ENCODE data around the gene KRTAP4-5. TPM values are rescaled to one million over a fixed set of nuclear protein-coding genes. Genes with fewer than 3 reads are reported as not detected.
A peak's percentile ranks its signal among the peaks of the same experiment; 100 is the strongest.
"Not testable (repeated sequence)": the region's sequence is repeated elsewhere in the genome, so short reads cannot be mapped to it uniquely, and the experiment has no call there.

KRTAP4-5 gene
- total RNA-seq, 2 experiments from 2014 or later, result not detected

DNA sequence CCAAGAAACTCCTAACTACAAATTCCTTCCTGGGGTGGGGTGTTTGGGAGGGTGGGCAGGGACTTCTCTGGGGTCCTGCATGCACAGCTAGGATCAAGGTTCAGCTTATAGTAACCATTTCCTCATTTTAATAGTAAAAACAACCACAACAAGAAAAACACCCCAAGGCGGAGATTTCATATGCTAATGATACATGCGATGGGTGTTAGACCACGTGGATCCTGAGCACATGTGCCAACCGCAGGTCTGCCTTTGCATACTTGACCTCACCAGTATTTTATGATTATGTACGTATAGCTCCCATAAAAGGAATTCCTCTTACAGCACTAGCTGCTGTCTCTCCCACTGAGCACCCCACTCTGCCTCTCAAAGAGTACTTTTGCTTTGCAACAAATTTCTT is 33.3 kb downstream of the KRTAP4-5 start:
- Histone ChIP-seq H3K27me3 (ENCODE audit: control insufficient read depth in 1 of 2, insufficient read depth in 2 of 2, low read length in 2 of 2) (no peaks in the 10 kb centered on the region), H3K9me3 (ENCODE audit: control insufficient read depth in 1 of 2, insufficient read depth in 1 of 2, low read length in 2 of 2) (no peaks in the 10 kb centered on the region), H3K4me1 (ENCODE audit: insufficient read depth, low read length) (peaks cover 6% of the 10 kb centered on the region), H3K4me3 (ENCODE audit: low read length) (no peak overlapping the region), H3K27ac (ENCODE audit: low read depth in 1 of 2, low read length in 2 of 2) (no peak overlapping the region), H3K36me3 (ENCODE audit: insufficient read depth, low read length) (no peaks in the 10 kb centered on the region)
- CTCF ChIA-PET, result no interaction called here
- Mint-ChIP-seq H3K4me3 (no peak overlapping the region), H3K27me3 (no peaks in the 10 kb centered on the region), H3K9me3 (peaks cover 1% of the 10 kb centered on the region), H3K4me1 (ENCODE audit: low read depth) (peaks cover 31% of the 10 kb centered on the region), H3K27ac (no peak overlapping the region), H3K36me3 (ENCODE audit: low read depth) (no peaks in the 10 kb centered on the region)
- TF ChIP-seq, protein P1, sequence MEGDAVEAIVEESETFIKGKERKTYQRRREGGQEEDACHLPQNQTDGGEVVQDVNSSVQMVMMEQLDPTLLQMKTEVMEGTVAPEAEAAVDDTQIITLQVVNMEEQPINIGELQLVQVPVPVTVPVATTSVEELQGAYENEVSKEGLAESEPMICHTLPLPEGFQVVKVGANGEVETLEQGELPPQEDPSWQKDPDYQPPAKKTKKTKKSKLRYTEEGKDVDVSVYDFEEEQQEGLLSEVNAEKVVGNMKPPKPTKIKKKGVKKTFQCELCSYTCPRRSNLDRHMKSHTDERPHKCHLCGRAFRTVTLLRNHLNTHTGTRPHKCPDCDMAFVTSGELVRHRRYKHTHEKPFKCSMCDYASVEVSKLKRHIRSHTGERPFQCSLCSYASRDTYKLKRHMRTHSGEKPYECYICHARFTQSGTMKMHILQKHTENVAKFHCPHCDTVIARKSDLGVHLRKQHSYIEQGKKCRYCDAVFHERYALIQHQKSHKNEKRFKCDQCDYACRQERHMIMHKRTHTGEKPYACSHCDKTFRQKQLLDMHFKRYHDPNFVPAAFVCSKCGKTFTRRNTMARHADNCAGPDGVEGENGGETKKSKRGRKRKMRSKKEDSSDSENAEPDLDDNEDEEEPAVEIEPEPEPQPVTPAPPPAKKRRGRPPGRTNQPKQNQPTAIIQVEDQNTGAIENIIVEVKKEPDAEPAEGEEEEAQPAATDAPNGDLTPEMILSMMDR (IDR thresholded peaks at IDR 0.05), result no peak
- DNase-seq (peak in 1 of 14 experiments; percentile 14), ATAC-seq (ENCODE audit: poor library complexity) (no peak)
- intact Hi-C loops (cut with DNase I, micrococcal nuclease), result no loop called here
- POLR2A ChIA-PET, result interaction anchor here (1.1 kb wide), 1 partner anchor 102 kb away, joined by 3 read pairs; no protein-coding TSS in a partner anchor

DNA sequence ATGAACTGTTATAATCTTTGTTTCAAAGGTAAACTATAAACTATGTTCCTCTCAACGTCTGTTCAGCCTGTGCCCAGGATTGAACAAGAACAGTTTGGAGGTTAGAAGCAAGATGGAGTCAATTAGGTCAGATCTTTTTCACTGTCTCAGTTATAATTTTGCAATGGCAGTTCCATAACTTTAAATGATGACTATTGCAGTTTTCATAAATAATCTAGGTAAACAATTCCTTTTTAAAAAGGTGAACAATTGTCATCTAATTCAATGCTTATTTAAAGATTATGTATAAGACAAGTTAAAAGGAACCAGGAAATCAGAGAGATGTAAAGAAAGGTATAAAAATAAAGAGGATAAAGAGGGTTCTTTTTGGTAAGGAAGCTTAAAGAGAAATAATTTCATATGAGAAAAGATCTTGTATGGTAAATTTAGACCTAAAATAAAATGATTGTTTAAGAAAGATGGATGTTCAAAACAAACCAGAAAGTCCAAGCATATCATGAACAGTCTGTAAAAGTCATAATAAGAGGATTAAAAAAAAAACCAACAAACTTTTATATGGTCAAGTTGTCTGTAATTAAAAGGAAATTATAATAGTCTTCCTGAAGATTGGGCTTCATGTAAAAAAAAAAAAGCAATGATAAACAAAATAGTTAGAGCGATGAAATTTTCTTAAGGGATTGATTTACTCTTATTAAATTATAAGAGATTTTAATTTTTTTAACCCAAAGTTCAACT is 38.3 kb downstream of the KRTAP4-5 start:
- CTCF ChIA-PET, result no interaction called here
- Mint-ChIP-seq H3K36me3 (ENCODE audit: low read depth) (no peaks in the 10 kb centered on the region), H3K4me1 (ENCODE audit: low read depth) (peaks cover 9% of the 10 kb centered on the region), H3K9me3 (peaks cover 1% of the 10 kb centered on the region), H3K27ac (no peak overlapping the region), H3K27me3 (peaks cover 9% of the 10 kb centered on the region), H3K4me3 (no peak overlapping the region)
- no peaks in the 10 kb centered on the region for H3K27me3 ChIP-seq (ENCODE audit: control insufficient read depth in 1 of 2, insufficient read depth in 2 of 2, low read length in 2 of 2)
- DNase-seq, result no peak
- H3K4me3 ChIP-seq (ENCODE audit: low read length), result no peak overlapping the region
- ATAC-seq (ENCODE audit: poor library complexity), result no peak
- H3K27ac ChIP-seq (ENCODE audit: low read depth in 1 of 2, low read length in 2 of 2), result no peak overlapping the region
- intact Hi-C loops (cut with DNase I, micrococcal nuclease), result no loop called here
- TF ChIP-seq, protein P1 (IDR thresholded peaks at IDR 0.05), result no peak
- no peaks in the 10 kb centered on the region for H3K9me3 ChIP-seq (ENCODE audit: control insufficient read depth in 1 of 2, insufficient read depth in 1 of 2, low read length in 2 of 2)
- no peaks in the 10 kb centered on the region for H3K36me3 ChIP-seq (ENCODE audit: insufficient read depth, low read length)
- POLR2A ChIA-PET, result no interaction called here
- H3K4me1 ChIP-seq (ENCODE audit: insufficient read depth, low read length), result peaks cover 3% of the 10 kb centered on the region

DNA sequence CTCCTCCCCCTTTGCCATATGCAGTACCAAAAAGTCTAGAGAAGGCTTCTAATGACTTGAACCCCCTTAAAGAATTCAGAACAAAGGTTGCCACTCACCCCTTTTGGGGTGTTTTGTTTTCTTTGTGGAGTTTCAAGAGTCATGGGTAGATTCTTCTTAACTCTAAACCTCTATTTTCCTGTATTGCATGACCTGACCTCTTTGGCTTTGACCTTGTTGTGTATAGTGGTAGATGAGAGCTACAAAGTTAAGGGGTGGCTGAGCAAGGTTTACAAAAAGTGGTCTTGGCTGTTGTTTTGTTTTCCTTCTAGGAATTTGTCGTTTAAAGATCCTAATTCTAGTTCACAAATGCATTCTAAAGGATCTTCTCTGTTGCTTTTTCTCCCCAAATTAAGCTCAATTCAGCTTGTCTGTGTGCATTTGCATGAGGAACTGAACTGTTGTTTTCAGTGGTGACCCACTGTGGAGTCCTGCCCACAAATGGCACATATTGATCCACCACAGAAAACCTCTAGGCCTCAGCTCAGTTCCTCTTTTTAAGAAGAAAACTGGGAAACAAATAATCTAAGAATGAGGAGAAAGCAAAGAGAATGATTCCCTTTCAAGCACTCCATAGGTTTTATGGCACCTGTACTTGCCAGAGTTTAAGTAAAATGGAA is 40.8 kb downstream of the KRTAP4-5 start:
- H3K4me1 ChIP-seq (ENCODE audit: insufficient read depth, low read length); H3K27ac ChIP-seq (ENCODE audit: low read depth in 1 of 2, low read length in 2 of 2); DNase-seq; H3K4me3 ChIP-seq (ENCODE audit: low read length); H3K27ac Mint-ChIP-seq; H3K4me3 Mint-ChIP-seq; H3K27me3 ChIP-seq (ENCODE audit: control insufficient read depth in 1 of 2, insufficient read depth in 2 of 2, low read length in 2 of 2); POLR2A ChIA-PET; H3K9me3 ChIP-seq (ENCODE audit: control insufficient read depth in 1 of 2, insufficient read depth in 1 of 2, low read length in 2 of 2); H3K36me3 ChIP-seq (ENCODE audit: insufficient read depth, low read length); intact Hi-C loops (cut with DNase I, micrococcal nuclease); H3K36me3 Mint-ChIP-seq (ENCODE audit: low read depth); H3K4me1 Mint-ChIP-seq (ENCODE audit: low read depth); H3K9me3 Mint-ChIP-seq; ATAC-seq (ENCODE audit: poor library complexity); CTCF ChIA-PET: not testable (repeated sequence)
- H3K27me3 Mint-ChIP-seq, result peaks cover 14% of the 10 kb centered on the region
